Sigmoid colon (tissue), 7 donors: ENCODE measurements around the gene RAG2. TPM values are rescaled to one million over a fixed set of nuclear protein-coding genes. Genes with fewer than 3 reads are reported as not detected.

Experiments used
- DNase-seq: peaks from one replicate; pipeline ENCODE4 v3.0.0-alpha.2; 2019
- H3K27ac ChIP-seq, 4 donors: fragments of 200-600 bp; sonication (generic); one replicate each; pipeline ENCODE4 v1.5.1; 2016 to 2019; ENCODE audit warnings: mild to moderate bottlenecking in 1 of 4
- H3K27me3 ChIP-seq, 3 donors: fragments of 200-600 bp; sonication (generic); one replicate each; pipeline ENCODE4 v1.5.1; 2019; ENCODE audit warnings: mild to moderate bottlenecking in 1 of 3
- H3K36me3 ChIP-seq, 4 donors: fragments of 200-600 bp; sonication (generic); one replicate each; pipeline ENCODE4 v1.5.1; 2016 to 2019
- H3K4me1 ChIP-seq, 4 donors: fragments of 200-600 bp; sonication (generic); one replicate each; pipeline ENCODE4 v1.5.1; 2017 to 2019
- H3K4me3 ChIP-seq, 4 donors: fragments of 200-600 bp; sonication (generic); one replicate each; pipeline ENCODE4 v1.5.1; 2017 to 2019; ENCODE audit warnings: mild to moderate bottlenecking in 2 of 4, moderate library complexity in 1 of 4
- H3K9me3 ChIP-seq, 4 donors: fragments of 200-600 bp in 3 of 4; sonication (generic) in 3 of 4; one replicate each; pipeline versions ENCODE4 v1.5.1 to v1.6.1; 2013 to 2019
- CTCF ChIP-seq, 4 experiments: fragments of 450-650 bp in 3 of 4; fragments of 200-600 bp in 1 of 4; IDR thresholded peaks; one replicate each; pipeline ENCODE4 v1.5.1; 2016 to 2019; ENCODE audit warnings: antibody characterized with exemption in 4 of 4, mild to moderate bottlenecking in 3 of 4, moderate library complexity in 2 of 4
- EP300 ChIP-seq, 4 donors: sonication (generic); formaldehyde crosslinking; IDR thresholded peaks; one replicate each; pipeline ENCODE4 v1.6.1; 2017; ENCODE audit warnings: antibody characterized with exemption in 4 of 4
- POLR2A ChIP-seq, 2 donors: fragments of 450-650 bp; IDR thresholded peaks; one replicate each; pipeline ENCODE4 v1.6.1; 2016; ENCODE audit warnings: antibody characterized with exemption in 2 of 2, mild to moderate bottlenecking in 2 of 2, moderate library complexity in 2 of 2
- POLR2AphosphoS5 ChIP-seq, 4 donors: sonication (generic); formaldehyde crosslinking; IDR thresholded peaks; one replicate each; pipeline ENCODE4 v1.6.1; 2017; ENCODE audit warnings: antibody characterized with exemption in 4 of 4
- WGBS, 2 donors: extraction: QIAGEN DNeasy Blood & Tissue Kit; methylation state at CpG; one replicate each; pipeline ENCODE4 v1.1.7; 2013; 5-methylcytosine and 5-hydroxymethylcytosine counted together
- intact Hi-C: fragments of 100-400 bp; cut with DNase I; formaldehyde crosslinking; loops from one replicate; pipeline ENCODE4 v1.15.1; 2023
- polyA plus RNA-seq, 3 donors: library from polyadenylated mRNA; stranded (reverse); fragments of 200-250 nt; gene quantifications; one replicate each; pipeline ENCODE4 v1.2.3, GENCODE V29; 2013
- total RNA-seq, 4 donors: library from RNA; depleted of rRNA; stranded (reverse); fragments of >200 nt; gene quantifications; one replicate each; pipeline ENCODE4 v1.1.0, GENCODE V29; 2016
- donor health status: healthy with polysubstance abuse.
- donor health status: Bipolar disorder and iron deficiency.
- donor health status: healthy.

Gene RAG2
- not detected for total RNA-seq
- polyA plus RNA-seq: not detected

DNA sequence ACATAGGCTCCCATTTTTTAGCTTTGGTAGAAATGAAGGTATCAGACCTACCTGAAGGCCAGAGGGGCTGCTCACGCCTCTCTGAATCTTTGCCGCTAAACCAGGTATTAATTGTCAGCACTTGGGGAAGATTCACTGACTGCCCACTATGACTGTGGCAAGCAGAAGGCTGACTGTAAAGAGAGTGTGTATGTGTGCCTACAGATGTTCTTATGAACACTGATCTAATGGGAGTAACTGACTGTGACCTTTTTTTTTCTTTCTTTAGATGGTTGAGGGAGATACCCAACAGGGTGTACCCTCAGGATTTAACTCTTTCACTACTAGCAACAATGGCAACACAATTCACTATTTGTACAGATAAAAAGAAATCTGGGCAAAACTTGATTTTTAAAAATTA lies at the start of gene RAG2:
Gene RAG2 (minus strand): TSS at position 186 of the 400 bp plus-strand sequence. CDS start 4,068 bp downstream, outside the sequence.
- Histone ChIP-seq H3K27ac (no peak within 1 kb of the TSS), H3K4me1 (peaks cover 0 to 17% (median 10%) of the 10 kb centered on the region in 4 donors), H3K4me3 (no peak within 1 kb of the TSS), H3K27me3 (no peaks in the 10 kb centered on the region), H3K36me3 (no peaks in the 10 kb centered on the region), H3K9me3 (no peaks in the 10 kb centered on the region)
- TF ChIP-seq POLR2A (IDR thresholded peaks at IDR 0.05) (no peak), CTCF (IDR thresholded peaks at IDR 0.05) (no peak)
- intact Hi-C loops: no loop called here
- WGBS, 2 donors: 62 to 93% methylated on average over 2 of the region's 2 CpGs
- no peak for DNase-seq

GRCh38 chr11:36638556-36638955 lies 40.5 kb upstream of the RAG2 start:
- TF ChIP-seq POLR2A (IDR thresholded peaks at IDR 0.05): no peak
- no peak for TF ChIP-seq POLR2AphosphoS5 (IDR thresholded peaks at IDR 0.05)
- TF ChIP-seq CTCF (IDR thresholded peaks at IDR 0.05): no peak
- no peak for TF ChIP-seq EP300 (IDR thresholded peaks at IDR 0.05)
- intact Hi-C loops: no loop called here
- Histone ChIP-seq H3K27ac (peak overlapping the region in 2 of 4 donors; percentile 38 to 40), H3K4me3 (no peak overlapping the region), H3K27me3 (no peaks in the 10 kb centered on the region), H3K9me3 (no peaks in the 10 kb centered on the region), H3K4me1 (peaks cover 0 to 55% (median 30%) of the 10 kb centered on the region in 4 donors), H3K36me3 (no peaks in the 10 kb centered on the region)
- no peak for DNase-seq
- WGBS, 2 donors: 80 to 82% methylated on average over 2 of the region's 2 CpGs

DNA sequence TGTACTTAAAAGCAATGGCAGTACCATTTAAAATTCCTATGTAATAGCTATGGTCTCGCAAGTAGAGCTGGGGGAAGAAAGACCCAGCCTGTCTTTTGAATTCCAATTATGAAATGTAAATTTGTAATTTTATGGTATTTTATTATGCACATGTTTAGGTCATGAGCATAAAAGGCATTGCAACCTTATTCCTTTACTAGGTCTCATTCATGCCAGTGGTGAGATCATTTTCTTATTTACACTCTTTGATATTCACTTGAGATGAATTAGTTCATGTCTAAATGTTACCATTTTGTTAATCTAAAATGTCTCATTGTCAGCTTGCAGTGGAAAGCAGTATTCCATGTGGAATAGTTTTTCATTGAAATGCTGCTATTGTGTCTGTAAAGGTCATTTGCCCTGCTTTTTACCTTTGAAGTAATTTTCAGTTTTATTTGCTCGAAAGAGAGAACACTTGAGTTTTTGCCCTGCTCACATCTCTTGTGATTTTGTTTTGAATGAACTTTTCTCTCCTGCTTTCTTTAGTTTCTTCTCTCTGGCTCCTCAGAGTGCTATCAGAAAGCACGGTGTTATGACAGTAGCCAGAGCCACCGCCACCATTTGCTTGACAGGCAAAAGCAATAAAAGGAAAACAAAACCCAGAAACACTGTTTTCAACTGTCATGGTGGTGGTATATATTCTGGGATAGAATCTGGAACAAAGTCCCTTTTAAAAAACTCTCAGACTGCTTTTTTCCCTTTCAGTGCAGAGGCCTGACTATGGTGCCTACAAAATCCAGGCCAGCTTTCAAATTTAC lies 37.2 kb upstream of the RAG2 start:
- no peak for TF ChIP-seq POLR2A (IDR thresholded peaks at IDR 0.05)
- peak; percentile 88 to 94 (median 90) for TF ChIP-seq POLR2AphosphoS5 (IDR thresholded peaks at IDR 0.05)
- no peak for TF ChIP-seq CTCF (IDR thresholded peaks at IDR 0.05)
- TF ChIP-seq EP300 (IDR thresholded peaks at IDR 0.05): peak in 2 of 4 donors; percentile 60 to 76
- intact Hi-C loops: no loop called here
- Histone ChIP-seq H3K27me3 (no peaks in the 10 kb centered on the region), H3K4me1 (peaks cover 0 to 87% (median 43%) of the 10 kb centered on the region in 4 donors), H3K9me3 (no peaks in the 10 kb centered on the region), H3K4me3 (no peak overlapping the region), H3K27ac (peak overlapping the region in 3 of 4 donors; percentile 64 to 83 (median 82)), H3K36me3 (no peaks in the 10 kb centered on the region)
- DNase-seq: peak; percentile 68
- 90 to 96% methylated on average over 4 of the region's 4 CpGs for WGBS, 2 donors

DNA sequence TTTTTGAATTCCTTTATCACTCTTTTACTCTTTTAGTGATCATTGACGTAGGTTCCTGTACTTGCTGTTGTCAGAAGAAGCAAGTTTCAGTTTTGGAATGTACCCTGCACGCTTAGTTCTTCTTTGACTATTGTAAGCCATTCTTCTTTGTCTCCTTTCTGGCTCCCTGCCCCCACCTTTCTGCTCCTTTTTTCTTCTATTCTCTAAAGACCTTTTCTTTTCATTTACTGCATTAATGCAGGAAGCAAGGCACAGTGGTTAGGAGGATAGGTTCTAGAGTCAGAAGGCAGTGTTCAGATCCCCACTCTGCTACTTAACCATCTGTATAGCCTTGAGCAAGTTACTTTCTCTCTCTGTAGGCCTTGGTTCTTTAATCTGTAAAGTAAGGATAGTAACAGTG lies 33.7 kb upstream of the RAG2 start:
- Histone ChIP-seq H3K4me1 (peaks cover 0 to 95% (median 55%) of the 10 kb centered on the region in 4 donors), H3K27me3 (no peaks in the 10 kb centered on the region), H3K4me3 (no peak overlapping the region), H3K36me3 (no peaks in the 10 kb centered on the region), H3K9me3 (no peaks in the 10 kb centered on the region), H3K27ac (peak overlapping the region in 3 of 4 donors; percentile 42 to 82 (median 71))
- TF ChIP-seq CTCF (IDR thresholded peaks at IDR 0.05) (no peak), EP300 (IDR thresholded peaks at IDR 0.05) (peak in 2 of 4 donors; percentile 54 to 87), POLR2AphosphoS5 (IDR thresholded peaks at IDR 0.05) (peak in 2 of 4 donors; percentile 35 to 37)
- intact Hi-C loops: no loop called here
- no peak for DNase-seq
- WGBS, 2 donors: 76 to 89% methylated on average over 2 of the region's 2 CpGs
